ENCODE data around the gene LRP6. TPM values are rescaled to one million over a fixed set of nuclear protein-coding genes. Genes with fewer than 3 reads are reported as not detected.

LRP6 gene
- total and polyA plus RNA-seq, 10 of the 15 experiments (the other 5 are each of a cell fraction or from before 2014, with no cell fraction given) = 1.5 to 14.9 (median 6.1) TPM

DNA sequence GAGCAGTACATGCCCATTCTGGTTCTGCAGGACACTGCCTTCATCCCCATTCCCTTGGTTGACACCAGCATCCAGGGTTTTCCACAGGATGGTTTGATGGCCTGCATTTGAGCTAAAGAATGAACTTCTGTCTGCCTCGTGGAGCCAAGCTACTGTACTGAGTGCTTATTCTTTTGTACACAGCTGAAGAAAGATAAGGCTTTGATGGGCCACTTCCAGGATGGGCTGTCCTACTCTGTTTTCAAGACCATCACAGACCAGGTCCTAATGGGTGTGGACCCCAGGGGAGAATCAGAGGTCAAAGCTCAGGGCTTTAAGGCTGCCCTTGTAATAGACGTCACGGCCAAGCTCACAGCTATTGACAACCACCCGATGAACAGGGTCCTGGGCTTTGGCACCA lies 172.4 kb downstream of the LRP6 start (continued):
- TF ChIP-seq, protein P1, sequence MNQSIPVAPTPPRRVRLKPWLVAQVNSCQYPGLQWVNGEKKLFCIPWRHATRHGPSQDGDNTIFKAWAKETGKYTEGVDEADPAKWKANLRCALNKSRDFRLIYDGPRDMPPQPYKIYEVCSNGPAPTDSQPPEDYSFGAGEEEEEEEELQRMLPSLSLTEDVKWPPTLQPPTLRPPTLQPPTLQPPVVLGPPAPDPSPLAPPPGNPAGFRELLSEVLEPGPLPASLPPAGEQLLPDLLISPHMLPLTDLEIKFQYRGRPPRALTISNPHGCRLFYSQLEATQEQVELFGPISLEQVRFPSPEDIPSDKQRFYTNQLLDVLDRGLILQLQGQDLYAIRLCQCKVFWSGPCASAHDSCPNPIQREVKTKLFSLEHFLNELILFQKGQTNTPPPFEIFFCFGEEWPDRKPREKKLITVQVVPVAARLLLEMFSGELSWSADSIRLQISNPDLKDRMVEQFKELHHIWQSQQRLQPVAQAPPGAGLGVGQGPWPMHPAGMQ (IDR thresholded peaks at IDR 0.05; ENCODE audit: borderline replicate concordance) = no peak
- TF ChIP-seq DPF2 (IDR thresholded peaks at IDR 0.05) = no peak
- TF ChIP-seq, protein P2, sequence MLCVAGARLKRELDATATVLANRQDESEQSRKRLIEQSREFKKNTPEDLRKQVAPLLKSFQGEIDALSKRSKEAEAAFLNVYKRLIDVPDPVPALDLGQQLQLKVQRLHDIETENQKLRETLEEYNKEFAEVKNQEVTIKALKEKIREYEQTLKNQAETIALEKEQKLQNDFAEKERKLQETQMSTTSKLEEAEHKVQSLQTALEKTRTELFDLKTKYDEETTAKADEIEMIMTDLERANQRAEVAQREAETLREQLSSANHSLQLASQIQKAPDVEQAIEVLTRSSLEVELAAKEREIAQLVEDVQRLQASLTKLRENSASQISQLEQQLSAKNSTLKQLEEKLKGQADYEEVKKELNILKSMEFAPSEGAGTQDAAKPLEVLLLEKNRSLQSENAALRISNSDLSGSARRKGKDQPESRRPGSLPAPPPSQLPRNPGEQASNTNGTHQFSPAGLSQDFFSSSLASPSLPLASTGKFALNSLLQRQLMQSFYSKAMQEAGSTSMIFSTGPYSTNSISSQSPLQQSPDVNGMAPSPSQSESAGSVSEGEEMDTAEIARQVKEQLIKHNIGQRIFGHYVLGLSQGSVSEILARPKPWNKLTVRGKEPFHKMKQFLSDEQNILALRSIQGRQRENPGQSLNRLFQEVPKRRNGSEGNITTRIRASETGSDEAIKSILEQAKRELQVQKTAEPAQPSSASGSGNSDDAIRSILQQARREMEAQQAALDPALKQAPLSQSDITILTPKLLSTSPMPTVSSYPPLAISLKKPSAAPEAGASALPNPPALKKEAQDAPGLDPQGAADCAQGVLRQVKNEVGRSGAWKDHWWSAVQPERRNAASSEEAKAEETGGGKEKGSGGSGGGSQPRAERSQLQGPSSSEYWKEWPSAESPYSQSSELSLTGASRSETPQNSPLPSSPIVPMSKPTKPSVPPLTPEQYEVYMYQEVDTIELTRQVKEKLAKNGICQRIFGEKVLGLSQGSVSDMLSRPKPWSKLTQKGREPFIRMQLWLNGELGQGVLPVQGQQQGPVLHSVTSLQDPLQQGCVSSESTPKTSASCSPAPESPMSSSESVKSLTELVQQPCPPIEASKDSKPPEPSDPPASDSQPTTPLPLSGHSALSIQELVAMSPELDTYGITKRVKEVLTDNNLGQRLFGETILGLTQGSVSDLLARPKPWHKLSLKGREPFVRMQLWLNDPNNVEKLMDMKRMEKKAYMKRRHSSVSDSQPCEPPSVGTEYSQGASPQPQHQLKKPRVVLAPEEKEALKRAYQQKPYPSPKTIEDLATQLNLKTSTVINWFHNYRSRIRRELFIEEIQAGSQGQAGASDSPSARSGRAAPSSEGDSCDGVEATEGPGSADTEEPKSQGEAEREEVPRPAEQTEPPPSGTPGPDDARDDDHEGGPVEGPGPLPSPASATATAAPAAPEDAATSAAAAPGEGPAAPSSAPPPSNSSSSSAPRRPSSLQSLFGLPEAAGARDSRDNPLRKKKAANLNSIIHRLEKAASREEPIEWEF (IDR thresholded peaks at IDR 0.05; ENCODE audit: insufficient replicate concordance, low read depth, low read length) = no peak
- TF ChIP-seq ZNF24 (IDR thresholded peaks at IDR 0.05) = no peak
- TF ChIP-seq, protein P3, sequence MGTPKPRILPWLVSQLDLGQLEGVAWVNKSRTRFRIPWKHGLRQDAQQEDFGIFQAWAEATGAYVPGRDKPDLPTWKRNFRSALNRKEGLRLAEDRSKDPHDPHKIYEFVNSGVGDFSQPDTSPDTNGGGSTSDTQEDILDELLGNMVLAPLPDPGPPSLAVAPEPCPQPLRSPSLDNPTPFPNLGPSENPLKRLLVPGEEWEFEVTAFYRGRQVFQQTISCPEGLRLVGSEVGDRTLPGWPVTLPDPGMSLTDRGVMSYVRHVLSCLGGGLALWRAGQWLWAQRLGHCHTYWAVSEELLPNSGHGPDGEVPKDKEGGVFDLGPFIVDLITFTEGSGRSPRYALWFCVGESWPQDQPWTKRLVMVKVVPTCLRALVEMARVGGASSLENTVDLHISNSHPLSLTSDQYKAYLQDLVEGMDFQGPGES (IDR thresholded peaks at IDR 0.05) = no peak
- TF ChIP-seq ZNF384 (IDR thresholded peaks at IDR 0.05; ENCODE audit: borderline replicate concordance, low read depth, low read length) = no peak

Measured in GM12878 (cell line).